Neural crest cell (in vitro differentiated cells): ENCODE measurements around the gene THBD. TPM values are rescaled to one million over a fixed set of nuclear protein-coding genes. Genes with fewer than 3 reads are reported as not detected.

Experiments
- DNase-seq: peaks from one replicate; pipeline ENCODE4 v3.0.0; 2021; ENCODE audit warnings: low read depth, mixed read lengths, low spot score
- H3K27ac Mint-ChIP-seq: one replicate; pipeline ENCODE4 v1.8.0; 2021; ENCODE audit warnings: mild to moderate bottlenecking, mixed read lengths; ENCODE audit not compliant: unreplicated experiment
- H3K27me3 Mint-ChIP-seq: 2 replicates; pipeline ENCODE4 v1.8.0; 2021; ENCODE audit warnings: low read depth, mild to moderate bottlenecking, mixed read lengths
- H3K36me3 Mint-ChIP-seq: 2 replicates; pipeline ENCODE4 v1.8.0; 2021; ENCODE audit warnings: low read depth, mild to moderate bottlenecking, mixed read lengths
- H3K4me1 Mint-ChIP-seq: 2 replicates; pipeline ENCODE4 v1.8.0; 2021; ENCODE audit warnings: mixed read lengths
- H3K4me3 Mint-ChIP-seq: one replicate; pipeline ENCODE4 v1.8.0; 2021; ENCODE audit warnings: mild to moderate bottlenecking, mixed read lengths
- H3K9me3 Mint-ChIP-seq: 2 replicates; pipeline ENCODE4 v1.8.0; 2021; ENCODE audit warnings: mixed read lengths
- CTCF ChIP-seq: fragments of 200-600 bp; sonication (generic); conservative IDR thresholded peaks from 2 replicates; pipeline ENCODE4 v1.5.0; 2021; ENCODE audit warnings: antibody characterized with exemption, mild to moderate bottlenecking
- total RNA-seq: library from RNA; stranded (reverse); gene quantifications from 2 replicates; pipeline ENCODE4 v1.2.1, GENCODE V29; 2021

THBD gene
- total RNA-seq, 1 donor from 2014 or later = 0.12 TPM

GRCh38 chr20:23010096-23010495 is 39.4 kb downstream of the THBD start:
- Mint-ChIP-seq H3K4me1 (no peaks in the 10 kb centered on the region), H3K36me3 (no peaks in the 10 kb centered on the region), H3K9me3 (no peaks in the 10 kb centered on the region), H3K27ac (no peak overlapping the region), H3K4me3 (no peak overlapping the region), H3K27me3 (no peaks in the 10 kb centered on the region)
- no peak for DNase-seq
- no peak for TF ChIP-seq CTCF

GRCh38 chr20:23009636-23010035 is 39.8 kb downstream of the THBD start:
- Mint-ChIP-seq H3K27ac (no peak overlapping the region), H3K4me1 (no peaks in the 10 kb centered on the region), H3K27me3 (peaks cover under 1% of the 10 kb centered on the region), H3K9me3 (no peaks in the 10 kb centered on the region), H3K4me3 (no peak overlapping the region), H3K36me3 (no peaks in the 10 kb centered on the region)
- TF ChIP-seq CTCF = no peak
- DNase-seq = no peak

GRCh38 chr20:23008667-23009066 is 40.8 kb downstream of the THBD start:
- DNase-seq = no peak
- H3K27ac Mint-ChIP-seq = no peak overlapping the region
- H3K27me3 Mint-ChIP-seq = peaks cover 8% of the 10 kb centered on the region
- H3K36me3 Mint-ChIP-seq = no peaks in the 10 kb centered on the region
- TF ChIP-seq CTCF = no peak
- no peak overlapping the region for H3K4me3 Mint-ChIP-seq
- H3K4me1 Mint-ChIP-seq = no peaks in the 10 kb centered on the region
- no peaks in the 10 kb centered on the region for H3K9me3 Mint-ChIP-seq

GRCh38 chr20:23007886-23008655 is 41.4 kb downstream of the THBD start:
- no peaks in the 10 kb centered on the region for H3K4me1 Mint-ChIP-seq
- no peaks in the 10 kb centered on the region for H3K9me3 Mint-ChIP-seq
- H3K27ac Mint-ChIP-seq = no peak overlapping the region
- no peak overlapping the region for H3K4me3 Mint-ChIP-seq
- no peak for TF ChIP-seq CTCF
- no peaks in the 10 kb centered on the region for H3K36me3 Mint-ChIP-seq
- DNase-seq = no peak
- H3K27me3 Mint-ChIP-seq = peaks cover 8% of the 10 kb centered on the region

GRCh38 chr20:23007462-23007861 is 42.0 kb downstream of the THBD start:
- no peaks in the 10 kb centered on the region for H3K36me3 Mint-ChIP-seq
- H3K9me3 Mint-ChIP-seq = no peaks in the 10 kb centered on the region
- no peak for TF ChIP-seq CTCF
- H3K4me3 Mint-ChIP-seq = no peak overlapping the region
- no peak overlapping the region for H3K27ac Mint-ChIP-seq
- no peaks in the 10 kb centered on the region for H3K4me1 Mint-ChIP-seq
- peaks cover 8% of the 10 kb centered on the region for H3K27me3 Mint-ChIP-seq
- DNase-seq = no peak
